HG03196 (cell line): ENCODE measurements around the gene PRPF18.

Experiments used
- ATAC-seq: cut with Tn5 transposase; IDR thresholded peaks from one replicate; pipeline ENCODE4 v1.9.1; 2021; ENCODE audit not compliant: unreplicated experiment

The PRPF18 gene

GRCh38 chr10:13637894-13638293 lies 51.1 kb downstream of the PRPF18 start:
- ATAC-seq, result no peak

GRCh38 chr10:13642293-13642692 lies 55.5 kb downstream of the PRPF18 start:
- ATAC-seq, result no peak

GRCh38 chr10:13643016-13643415 lies 56.3 kb downstream of the PRPF18 start:
- ATAC-seq, result no peak

GRCh38 chr10:13644866-13645265 lies 58.1 kb downstream of the PRPF18 start:
- ATAC-seq, result no peak

GRCh38 chr10:13648425-13648824 lies 61.7 kb downstream of the PRPF18 start:
- ATAC-seq, result no peak

GRCh38 chr10:13649844-13650520 lies 63.2 kb downstream of the PRPF18 start:
- ATAC-seq, result no peak

GRCh38 chr10:13650961-13651360 lies 64.2 kb downstream of the PRPF18 start:
- no peak for ATAC-seq

GRCh38 chr10:13651969-13652720 lies 65.4 kb downstream of the PRPF18 start:
- no peak for ATAC-seq

- no peak for ATAC-seq
Observed at GRCh38 chr10:13652860-13653259, 66.1 kb downstream of the PRPF18 start.

- ATAC-seq, result no peak
Observed at GRCh38 chr10:13654118-13654830, 67.5 kb downstream of the PRPF18 start.

- ATAC-seq, result no peak
Observed at GRCh38 chr10:13654846-13655245, 68.1 kb downstream of the PRPF18 start.

- ATAC-seq, result no peak
Observed at GRCh38 chr10:13656337-13657100, 69.8 kb downstream of the PRPF18 start.

GRCh38 chr10:13657101-13657680 lies 70.4 kb downstream of the PRPF18 start:
- no peak for ATAC-seq

GRCh38 chr10:13658264-13658663 lies 71.5 kb downstream of the PRPF18 start:
- no peak for ATAC-seq

- no peak for ATAC-seq
Observed at GRCh38 chr10:13658871-13659685, 72.3 kb downstream of the PRPF18 start.

GRCh38 chr10:13659887-13660550 lies 73.3 kb downstream of the PRPF18 start:
- no peak for ATAC-seq

- ATAC-seq, result no peak
Observed at GRCh38 chr10:13660551-13660920, 73.8 kb downstream of the PRPF18 start.

- no peak for ATAC-seq
Observed at GRCh38 chr10:13661256-13661655, 74.5 kb downstream of the PRPF18 start.

GRCh38 chr10:13665516-13666262 lies 78.9 kb downstream of the PRPF18 start:
- ATAC-seq, result no peak
